BJ (cell line): ENCODE results near the gene SPATA25. TPM values are rescaled to one million over a fixed set of nuclear protein-coding genes. Genes with fewer than 3 reads are reported as not detected.

Experiments used
- CTCF ChIA-PET: fragments of 350-600 bp; formaldehyde crosslinking; extraction: SDS; loops from one replicate; lab custom pipeline; 2021; ENCODE audit warnings: antibody characterized with exemption, inconsistent platforms; lab: Yijun Ruan, JAX
- POLR2A ChIA-PET: fragments of 300-600 bp; sonication (Branson Sonifier 250); formaldehyde crosslinking; extraction: SDS; loops from one replicate; lab custom pipeline; 2021; ENCODE audit warnings: antibody characterized with exemption; lab: Charles Lee
- DNase-seq: peaks from one replicate; pipeline ENCODE4 v3.0.0-alpha.2; 2011; ENCODE audit warnings: low read depth
- H3K27me3 ChIP-seq: 2 replicates; pipeline ENCODE4 v1.6.0; 2011; ENCODE audit warnings: low read length; ENCODE audit not compliant: control insufficient read depth, insufficient read depth
- H3K36me3 ChIP-seq: 2 replicates; pipeline ENCODE4 v1.5.1; 2011; ENCODE audit warnings: low read length; ENCODE audit not compliant: control insufficient read depth, insufficient read depth
- H3K4me3 ChIP-seq: 2 replicates; pipeline ENCODE4 v1.5.1; 2011; ENCODE audit warnings: low read depth, mild to moderate bottlenecking, control low read depth, low read length
- polyA plus RNA-seq: library from polyadenylated mRNA; depleted of rRNA; stranded (reverse); fragments of >200 nt; gene quantifications from 2 replicates; pipeline ENCODE4 v1.2.3, GENCODE V29; 2011
- TF ChIP-seq, protein P1 (sequence below): IDR thresholded peaks from 2 replicates; pipeline ENCODE4 v1.5.1; 2011; ENCODE audit warnings: low read depth, mild to moderate bottlenecking, control low read depth, inconsistent platforms, low read length, moderate library complexity; ENCODE audit not compliant: insufficient read depth

Gene SPATA25
- polyA plus RNA-seq, 1 experiment = 0.66 TPM

DNA sequence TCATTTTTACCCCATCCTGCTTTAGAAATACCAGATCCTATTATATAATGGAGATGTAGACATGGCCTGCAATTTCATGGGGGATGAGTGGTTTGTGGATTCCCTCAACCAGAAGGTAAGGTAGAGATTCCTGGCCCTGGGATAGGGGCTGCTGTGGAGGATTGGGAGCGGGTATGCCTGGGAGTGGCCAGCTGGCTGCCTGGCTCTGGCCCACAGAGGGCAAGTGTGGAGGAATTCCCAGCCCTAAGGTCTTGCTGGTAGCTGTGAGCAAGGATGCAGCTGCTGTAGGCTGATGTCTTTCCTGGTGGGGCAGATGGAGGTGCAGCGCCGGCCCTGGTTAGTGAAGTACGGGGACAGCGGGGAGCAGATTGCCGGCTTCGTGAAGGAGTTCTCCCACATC, 10.3 kb upstream of the SPATA25 start:
- no peak overlapping the region for H3K4me3 ChIP-seq
- CTCF ChIA-PET = interaction anchor here (2.5 kb wide), 1 partner anchor 7 kb away, joined by 8 read pairs; the partner anchor contains the start of genes CTSA and NEURL2
- POLR2A ChIA-PET = no interaction called here
- H3K27me3 ChIP-seq = no peaks in the 10 kb centered on the region
- DNase-seq = no peak
- H3K36me3 ChIP-seq = peaks cover 23% of the 10 kb centered on the region
- TF ChIP-seq, protein P1, sequence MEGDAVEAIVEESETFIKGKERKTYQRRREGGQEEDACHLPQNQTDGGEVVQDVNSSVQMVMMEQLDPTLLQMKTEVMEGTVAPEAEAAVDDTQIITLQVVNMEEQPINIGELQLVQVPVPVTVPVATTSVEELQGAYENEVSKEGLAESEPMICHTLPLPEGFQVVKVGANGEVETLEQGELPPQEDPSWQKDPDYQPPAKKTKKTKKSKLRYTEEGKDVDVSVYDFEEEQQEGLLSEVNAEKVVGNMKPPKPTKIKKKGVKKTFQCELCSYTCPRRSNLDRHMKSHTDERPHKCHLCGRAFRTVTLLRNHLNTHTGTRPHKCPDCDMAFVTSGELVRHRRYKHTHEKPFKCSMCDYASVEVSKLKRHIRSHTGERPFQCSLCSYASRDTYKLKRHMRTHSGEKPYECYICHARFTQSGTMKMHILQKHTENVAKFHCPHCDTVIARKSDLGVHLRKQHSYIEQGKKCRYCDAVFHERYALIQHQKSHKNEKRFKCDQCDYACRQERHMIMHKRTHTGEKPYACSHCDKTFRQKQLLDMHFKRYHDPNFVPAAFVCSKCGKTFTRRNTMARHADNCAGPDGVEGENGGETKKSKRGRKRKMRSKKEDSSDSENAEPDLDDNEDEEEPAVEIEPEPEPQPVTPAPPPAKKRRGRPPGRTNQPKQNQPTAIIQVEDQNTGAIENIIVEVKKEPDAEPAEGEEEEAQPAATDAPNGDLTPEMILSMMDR = no peak

DNA sequence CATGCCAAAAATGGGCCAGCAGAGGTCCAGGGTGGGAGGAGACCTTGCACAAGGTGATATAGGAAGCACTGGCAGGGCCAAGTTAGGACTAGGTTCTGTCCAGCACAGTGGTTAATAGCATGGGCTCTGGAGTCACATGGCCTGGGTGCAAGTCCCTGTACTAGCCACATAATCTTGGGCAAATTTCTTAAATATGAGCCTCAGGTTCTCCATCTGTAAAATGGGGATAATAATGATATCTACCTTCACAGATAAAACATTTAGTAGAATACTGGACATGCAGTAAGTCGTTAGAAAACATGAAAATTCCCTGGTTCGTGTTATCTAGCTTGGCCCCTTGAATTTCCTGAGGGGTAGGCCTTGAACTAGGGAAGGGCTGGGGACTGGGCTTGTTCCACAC, 9.9 kb upstream of the SPATA25 start:
- Histone ChIP-seq H3K36me3 (peaks cover 24% of the 10 kb centered on the region), H3K4me3 (no peak overlapping the region), H3K27me3 (no peaks in the 10 kb centered on the region)
- no peak for DNase-seq
- POLR2A ChIA-PET = no interaction called here
- CTCF ChIA-PET = no interaction called here
- TF ChIP-seq, protein P1 = no peak

DNA sequence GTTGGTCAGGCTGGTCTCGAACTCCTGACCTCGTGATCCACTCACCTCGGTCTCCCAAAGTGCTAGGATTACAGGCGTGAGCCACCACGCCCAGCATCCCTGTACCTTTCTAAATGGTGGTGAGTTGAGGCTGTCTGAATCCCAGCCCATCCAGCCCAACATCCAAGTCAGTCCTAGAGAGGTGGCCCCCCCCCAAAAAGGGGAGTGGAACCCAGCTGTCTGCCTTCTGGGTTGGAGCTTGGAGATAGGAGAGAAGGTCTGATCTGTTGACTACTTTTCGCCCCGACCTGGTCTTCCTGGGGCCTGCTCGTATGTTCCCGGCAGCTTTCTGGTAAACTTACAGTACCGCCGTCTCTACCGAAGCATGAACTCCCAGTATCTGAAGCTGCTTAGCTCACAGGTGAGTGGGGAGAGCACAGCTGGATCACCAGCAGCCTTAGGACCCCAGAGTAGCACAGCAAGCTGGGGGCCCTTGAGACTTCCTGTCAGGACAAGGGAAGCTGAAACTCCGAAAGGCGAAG, 9.3 kb upstream of the SPATA25 start:
- TF ChIP-seq, protein P1 = no peak
- POLR2A ChIA-PET = interaction anchor here (0.7 kb wide), 1 partner anchor 12 kb away, joined by 9 read pairs; no protein-coding TSS in a partner anchor
- Histone ChIP-seq H3K36me3 (peaks cover 24% of the 10 kb centered on the region), H3K4me3 (no peak overlapping the region), H3K27me3 (no peaks in the 10 kb centered on the region)
- no peak for DNase-seq
- CTCF ChIA-PET = interaction anchor here (0.8 to 0.9 kb wide), 3 partner anchors 9 to 37 kb away, joined by 3 read pairs; no protein-coding TSS in a partner anchor

DNA sequence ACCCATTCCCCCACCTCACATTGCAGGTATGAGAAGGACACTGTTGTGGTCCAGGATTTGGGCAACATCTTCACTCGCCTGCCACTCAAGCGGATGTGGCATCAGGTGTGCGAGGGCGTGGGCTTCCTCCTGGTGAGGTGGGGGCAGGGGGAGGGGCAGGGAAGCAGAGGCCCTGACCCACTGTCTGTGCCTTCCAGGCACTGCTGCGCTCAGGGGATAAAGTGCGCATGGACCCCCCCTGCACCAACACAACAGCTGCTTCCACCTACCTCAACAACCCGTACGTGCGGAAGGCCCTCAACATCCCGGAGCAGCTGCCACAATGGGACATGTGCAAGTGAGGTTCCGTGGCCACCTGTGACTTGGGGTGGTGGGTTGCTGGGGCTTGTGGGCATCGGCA, 7.4 kb upstream of the SPATA25 start:
- CTCF ChIA-PET = interaction anchor here (1.8 kb wide), 1 partner anchor 11 kb away, joined by 6 read pairs; no protein-coding TSS in a partner anchor
- TF ChIP-seq, protein P1 = no peak
- Histone ChIP-seq H3K4me3 (no peak overlapping the region), H3K36me3 (peaks cover 24% of the 10 kb centered on the region), H3K27me3 (no peaks in the 10 kb centered on the region)
- POLR2A ChIA-PET = no interaction called here
- no peak for DNase-seq

GRCh38 chr20:45893831-45894230, 6.4 kb upstream of the SPATA25 start:
- ChIA-PET POLR2A (no interaction called here), CTCF (interaction anchor here (1.8 kb wide), 1 partner anchor 12 kb away, joined by 6 read pairs; no protein-coding TSS in a partner anchor)
- no peaks in the 10 kb centered on the region for H3K27me3 ChIP-seq
- TF ChIP-seq, protein P1 = no peak
- DNase-seq = no peak
- H3K36me3 ChIP-seq = peaks cover 22% of the 10 kb centered on the region
- H3K4me3 ChIP-seq = no peak overlapping the region
